Stimulated activated CD8-positive, alpha-beta memory T cell treated with anti-CD3 and anti-CD28 coated beads, Interleukin-4, amount 100 ng/mL, for 48 hours (primary cell): ENCODE results near the gene CFAP221.

Experiments
- DNase-seq: peaks from one replicate; pipeline ENCODE4 v3.0.0-alpha.2; 2020

The CFAP221 gene

GRCh38 chr2:119537792-119538191 lies 6.5 kb upstream of the CFAP221 start:
- DNase-seq: no peak

- no peak for DNase-seq
Observed at GRCh38 chr2:119541476-119541875, 2.8 kb upstream of the CFAP221 start.

- no peak for DNase-seq
Observed at GRCh38 chr2:119544939-119545475, 758 bp downstream of the CFAP221 start.

GRCh38 chr2:119545754-119546446 lies 1.7 kb downstream of the CFAP221 start:
- no peak for DNase-seq

GRCh38 chr2:119546447-119546767 lies 2.2 kb downstream of the CFAP221 start:
- no peak for DNase-seq

GRCh38 chr2:119548516-119549120 lies 4.4 kb downstream of the CFAP221 start:
- no peak for DNase-seq

GRCh38 chr2:119549241-119549640 lies 5.0 kb downstream of the CFAP221 start:
- no peak for DNase-seq

- DNase-seq: no peak
Observed at GRCh38 chr2:119550346-119550745, 6.1 kb downstream of the CFAP221 start.

- no peak for DNase-seq
Observed at GRCh38 chr2:119550856-119551255, 6.6 kb downstream of the CFAP221 start.

GRCh38 chr2:119552902-119553301 lies 8.7 kb downstream of the CFAP221 start:
- no peak for DNase-seq

- DNase-seq: no peak
Observed at GRCh38 chr2:119553687-119554344, 9.6 kb downstream of the CFAP221 start.

GRCh38 chr2:119565481-119565880 lies 21.2 kb downstream of the CFAP221 start:
- DNase-seq: no peak

GRCh38 chr2:119567292-119567691 lies 23.0 kb downstream of the CFAP221 start:
- DNase-seq: no peak

GRCh38 chr2:119574108-119574815 lies 30.0 kb downstream of the CFAP221 start:
- no peak for DNase-seq

- no peak for DNase-seq
Observed at GRCh38 chr2:119574864-119575263, 30.6 kb downstream of the CFAP221 start.

GRCh38 chr2:119575439-119575838 lies 31.2 kb downstream of the CFAP221 start:
- no peak for DNase-seq

GRCh38 chr2:119579424-119580295 lies 35.4 kb downstream of the CFAP221 start:
- DNase-seq: no peak

GRCh38 chr2:119580550-119581072 lies 36.4 kb downstream of the CFAP221 start:
- DNase-seq: no peak

- DNase-seq: no peak
Observed at GRCh38 chr2:119583291-119583690, 39.0 kb downstream of the CFAP221 start.

- no peak for DNase-seq
Observed at GRCh38 chr2:119584469-119584868, 40.2 kb downstream of the CFAP221 start.

- no peak for DNase-seq
Observed at GRCh38 chr2:119586085-119586484, 41.8 kb downstream of the CFAP221 start.

- DNase-seq: no peak
Observed at GRCh38 chr2:119590873-119591272, 46.6 kb downstream of the CFAP221 start.
